ENCODE results near the gene AP2A1. TPM values are rescaled to one million over a fixed set of nuclear protein-coding genes. Genes with fewer than 3 reads are reported as not detected.
"Not testable (repeated sequence)": the region's sequence is repeated elsewhere in the genome, so short reads cannot be mapped to it uniquely, and the experiment has no call there.

The AP2A1 gene
- total RNA-seq, 1 donor from 2014 or later: 54.0 TPM

- ATAC-seq: peak; percentile 78
These were observed 46.4 kb downstream of the AP2A1 start, which contains the start of gene FUZ for GRCh38 chr19:49812997-49813861. FUZ (minus strand) TSS chr19:49813292; CDS start chr19:49813106, 186 bp downstream.

DNA sequence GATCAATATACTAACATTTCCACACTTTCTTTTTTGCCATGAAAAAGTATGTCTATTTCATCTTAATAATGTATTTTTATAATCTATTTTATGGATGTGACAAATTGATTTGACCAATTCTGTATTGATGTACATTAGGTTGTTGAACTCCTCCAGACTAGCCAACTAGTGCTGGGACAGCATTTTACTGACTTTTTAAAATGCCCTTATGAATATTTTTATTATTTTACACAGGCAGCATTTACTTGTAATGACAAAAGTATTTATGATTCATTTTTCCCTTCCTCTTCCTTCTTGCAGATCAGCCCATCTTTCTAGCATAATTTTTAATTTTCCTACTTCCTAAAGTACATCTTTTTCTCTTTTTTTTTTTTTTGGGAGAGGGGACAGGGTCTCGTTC, 47.2 kb downstream of the AP2A1 start:
- no peak for ATAC-seq

DNA sequence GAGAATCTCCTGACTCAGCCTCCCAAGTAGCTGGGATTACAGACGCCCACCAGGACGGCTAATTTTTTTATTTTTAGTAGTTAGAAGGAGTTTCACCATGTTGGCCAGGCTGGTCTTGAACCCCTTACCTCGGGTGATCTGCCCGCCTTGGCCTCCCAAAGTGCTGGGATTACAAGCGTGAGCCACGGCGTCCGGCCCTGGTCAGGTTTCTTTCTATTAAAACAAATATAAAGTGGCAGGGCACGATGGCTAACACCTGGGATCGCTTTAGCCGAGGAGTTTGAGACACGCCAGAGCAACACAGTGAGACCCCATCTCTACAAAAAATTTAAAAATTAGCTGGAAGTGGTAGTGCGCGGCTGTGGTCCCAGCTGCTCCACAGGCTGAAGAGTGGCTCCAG, 49.8 kb downstream of the AP2A1 start:
- ATAC-seq: no peak

GRCh38 chr19:49817964-49818648, 51.3 kb downstream of the AP2A1 start, which contains the start of gene MED25:
MED25 (plus strand) TSS chr19:49818289; CDS start chr19:49818342, 53 bp downstream.
- ATAC-seq: peak; percentile 81

DNA sequence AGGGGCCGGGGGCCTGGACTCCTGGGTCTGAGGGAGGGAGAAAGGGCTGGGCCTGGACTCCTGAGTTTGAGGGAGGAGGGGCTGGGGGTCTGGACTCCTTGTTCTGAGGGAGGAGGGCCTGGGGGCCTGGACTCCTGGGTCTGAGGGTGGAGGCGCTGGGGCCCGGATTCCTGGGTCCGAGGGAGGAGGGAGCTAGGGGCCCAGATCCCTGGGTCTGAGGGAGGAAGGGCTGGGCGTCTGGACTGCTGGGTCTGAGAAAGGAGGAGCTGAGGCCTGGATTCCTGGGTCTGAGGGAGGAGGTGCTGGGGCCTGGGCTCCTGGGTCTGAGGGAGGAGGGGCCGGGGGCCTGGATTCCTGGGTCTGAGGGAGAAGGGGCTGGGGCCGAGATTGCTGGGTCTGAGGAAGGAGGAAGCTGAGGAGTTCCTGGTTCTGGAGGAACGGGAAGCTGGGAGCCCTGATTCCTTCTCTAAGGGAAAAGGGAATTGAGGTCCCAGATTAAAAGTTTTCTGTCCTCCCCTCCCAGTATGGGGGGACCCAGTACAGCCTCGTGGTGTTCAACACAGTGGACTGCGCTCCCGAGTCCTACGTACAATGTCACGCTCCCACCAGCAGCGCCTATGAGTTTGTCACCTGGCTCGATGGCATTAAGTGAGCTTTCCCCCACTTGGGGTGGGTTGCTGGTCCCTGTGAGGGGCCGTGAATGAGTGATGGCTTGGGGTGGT, 52.0 kb downstream of the AP2A1 start:
- no peak for ATAC-seq

DNA sequence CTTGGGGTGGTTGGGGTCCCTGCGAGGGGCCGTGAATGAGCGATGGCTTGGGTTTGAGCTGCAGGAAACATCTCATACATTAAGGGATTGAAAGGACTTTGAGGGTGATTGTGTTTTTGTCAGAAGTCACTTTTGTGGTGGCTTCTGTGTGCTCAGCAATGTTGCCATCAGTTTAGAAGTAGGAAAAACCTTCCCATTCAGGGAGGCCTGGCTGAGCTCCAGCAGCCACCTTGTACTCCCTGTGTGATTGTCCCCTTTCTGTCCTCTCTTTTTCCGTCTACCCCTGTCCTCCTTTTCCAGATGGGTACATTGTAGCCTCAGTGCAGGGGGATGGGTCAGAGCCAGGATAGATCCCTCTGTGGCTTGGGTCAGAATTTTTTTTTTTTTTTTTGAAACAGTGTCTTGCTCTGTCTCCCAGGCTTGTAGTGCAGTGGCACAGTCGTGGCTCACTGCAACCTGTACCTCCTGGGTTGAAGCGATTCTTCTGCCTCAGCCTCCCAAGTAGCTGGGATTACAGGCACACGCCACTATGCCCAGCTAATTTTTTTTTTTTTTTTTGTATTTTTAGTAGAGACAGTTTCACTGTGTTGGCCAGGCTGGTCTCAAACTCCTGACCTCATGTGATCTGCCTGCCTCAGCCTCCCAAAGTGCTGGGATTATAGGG, 52.8 kb downstream of the AP2A1 start:
- not testable (repeated sequence) for ATAC-seq

- no peak for ATAC-seq
These were observed 53.3 kb downstream of the AP2A1 start for GRCh38 chr19:49820125-49820524.

DNA sequence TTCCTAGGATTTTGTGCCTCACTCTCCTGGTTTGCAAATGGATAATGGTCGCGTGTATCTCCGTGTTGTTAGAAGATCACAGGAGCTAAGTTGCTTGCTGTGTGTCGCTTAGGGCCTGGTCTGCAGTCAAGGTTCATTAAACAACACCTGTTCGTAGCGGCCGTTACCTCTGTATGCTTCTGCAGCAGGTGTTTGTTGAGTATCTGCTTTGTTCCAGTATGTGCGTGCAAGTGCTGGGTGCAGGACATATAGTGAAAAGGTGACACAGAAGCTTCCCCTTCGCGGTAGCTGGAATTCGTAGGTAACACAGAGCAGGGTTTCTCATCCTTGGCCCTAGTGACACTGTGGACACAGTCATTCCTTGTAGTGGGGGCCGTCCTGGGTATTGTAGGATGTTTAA, 56.7 kb downstream of the AP2A1 start:
- no peak for ATAC-seq

- ATAC-seq: no peak
These were observed 57.9 kb downstream of the AP2A1 start for GRCh38 chr19:49824662-49825061.

- ATAC-seq: no peak
These were observed 60.2 kb downstream of the AP2A1 start for GRCh38 chr19:49827034-49827433.

DNA sequence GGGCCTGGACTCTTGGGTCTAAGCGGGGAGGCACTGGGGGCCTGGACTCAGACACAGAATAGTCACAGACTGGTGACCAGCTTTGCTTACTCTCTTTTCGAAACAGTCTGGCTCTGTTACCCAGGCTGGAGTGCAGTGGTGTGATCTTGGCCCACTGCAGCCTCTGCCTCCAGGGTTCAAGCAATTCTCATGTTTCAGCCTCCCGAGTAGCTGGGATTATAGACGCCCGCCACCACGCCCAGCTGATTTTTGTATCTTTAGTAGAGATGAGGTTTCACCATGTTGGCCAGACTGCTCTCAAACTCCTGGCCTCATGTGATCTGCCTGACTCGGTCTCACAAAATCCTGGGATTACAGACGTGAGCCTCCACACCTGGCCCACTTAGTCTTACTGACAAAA, 62.4 kb downstream of the AP2A1 start:
- ATAC-seq: no peak

- ATAC-seq: no peak
These were observed 62.9 kb downstream of the AP2A1 start for GRCh38 chr19:49829721-49830120.

DNA sequence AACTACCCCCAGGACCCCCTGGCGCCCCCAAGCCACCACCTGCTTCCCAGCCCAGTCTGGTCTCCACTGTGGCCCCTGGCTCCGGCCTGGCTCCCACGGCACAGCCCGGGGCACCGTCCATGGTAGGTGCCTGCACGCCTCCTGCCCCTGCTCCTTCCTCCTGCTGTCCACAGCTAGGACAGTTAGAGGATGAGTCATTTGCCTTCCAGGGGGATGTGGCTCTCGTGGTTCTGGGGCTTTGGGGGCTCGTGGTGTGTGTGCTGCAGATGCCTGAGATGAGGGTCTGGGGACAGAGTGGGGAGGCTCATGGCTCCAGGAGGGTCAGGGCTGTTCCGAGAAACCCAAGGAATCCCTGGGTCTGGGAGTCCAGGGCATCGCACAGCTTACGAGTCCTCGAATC, 64.0 kb downstream of the AP2A1 start:
- no peak for ATAC-seq

- no peak for ATAC-seq
These were observed 64.8 kb downstream of the AP2A1 start for GRCh38 chr19:49831592-49831991.

- no peak for ATAC-seq
These were observed 65.8 kb downstream of the AP2A1 start for GRCh38 chr19:49832556-49832955.

DNA sequence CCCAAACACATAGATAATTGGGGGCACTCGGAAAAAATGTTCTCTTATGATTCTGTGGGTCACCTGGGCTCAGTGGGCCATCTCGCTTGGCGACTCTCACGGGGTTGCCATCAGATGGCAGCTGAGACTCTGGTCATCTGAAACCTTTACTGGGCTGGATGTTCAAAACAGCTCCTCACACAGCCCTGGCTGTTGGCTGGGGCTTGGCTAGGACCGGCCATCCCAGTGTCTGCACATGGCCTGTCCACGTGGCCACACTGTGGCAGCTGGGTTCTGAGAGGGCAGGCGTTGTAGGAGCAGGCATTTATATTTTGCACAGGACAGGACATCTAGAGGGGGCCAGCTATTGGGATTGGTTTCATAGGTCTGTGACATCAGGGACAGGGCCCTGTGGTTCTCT, 66.8 kb downstream of the AP2A1 start:
- ATAC-seq: no peak

DNA sequence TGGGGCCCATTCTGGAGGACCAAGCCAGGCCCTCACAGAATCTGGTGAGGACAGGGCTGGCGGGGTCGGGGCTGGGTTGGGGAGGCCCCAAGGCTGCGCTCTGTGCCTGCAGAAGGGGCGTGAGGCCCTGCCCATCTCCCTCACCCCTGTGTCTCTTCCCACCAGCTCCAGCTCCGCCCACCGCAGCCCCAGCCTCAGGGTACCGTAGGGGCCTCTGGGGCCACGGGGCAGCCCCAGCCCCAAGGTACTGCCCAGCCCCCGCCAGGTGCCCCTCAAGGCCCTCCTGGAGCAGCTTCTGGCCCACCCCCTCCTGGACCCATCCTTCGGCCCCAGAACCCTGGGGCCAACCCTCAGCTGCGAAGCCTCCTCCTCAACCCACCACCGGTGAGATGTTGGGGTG, 68.8 kb downstream of the AP2A1 start:
- no peak for ATAC-seq

DNA sequence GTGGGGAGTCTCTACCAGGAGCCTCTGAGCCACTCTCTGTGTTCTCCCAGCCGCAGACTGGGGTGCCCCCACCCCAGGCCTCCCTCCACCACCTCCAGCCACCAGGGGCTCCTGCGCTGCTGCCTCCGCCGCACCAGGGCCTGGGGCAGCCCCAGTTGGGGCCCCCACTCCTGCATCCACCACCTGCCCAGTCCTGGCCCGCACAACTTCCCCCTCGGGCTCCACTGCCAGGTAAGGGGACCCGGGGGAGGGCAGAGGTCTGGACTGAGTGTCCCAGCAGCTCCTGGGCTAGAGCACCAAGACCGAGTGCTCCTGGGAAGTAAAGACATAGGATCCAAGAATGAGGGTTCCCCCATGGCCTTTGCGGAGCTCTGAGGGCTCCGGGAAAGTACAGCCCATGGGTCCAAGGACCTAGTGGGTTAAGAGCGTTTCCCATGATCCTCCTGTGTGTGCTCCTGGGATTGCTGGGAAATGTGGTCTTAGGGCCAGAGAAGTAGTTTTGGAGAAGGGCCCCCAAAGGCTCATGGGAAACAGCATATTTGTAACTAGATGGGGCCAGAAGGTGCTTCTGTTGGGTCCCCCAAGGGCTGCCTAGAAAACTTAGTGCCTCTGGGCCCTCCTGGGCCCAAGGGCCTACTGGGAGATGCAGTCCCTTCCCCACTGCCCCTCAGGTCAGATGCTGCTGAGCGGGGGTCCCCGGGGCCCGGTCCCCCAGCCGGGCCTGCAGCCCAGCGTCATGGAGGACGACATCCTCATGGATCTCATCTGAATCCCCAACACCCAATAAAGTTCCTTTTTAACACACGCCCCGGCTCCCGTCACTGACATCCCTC, 69.6 kb downstream of the AP2A1 start:
- no peak for ATAC-seq

DNA sequence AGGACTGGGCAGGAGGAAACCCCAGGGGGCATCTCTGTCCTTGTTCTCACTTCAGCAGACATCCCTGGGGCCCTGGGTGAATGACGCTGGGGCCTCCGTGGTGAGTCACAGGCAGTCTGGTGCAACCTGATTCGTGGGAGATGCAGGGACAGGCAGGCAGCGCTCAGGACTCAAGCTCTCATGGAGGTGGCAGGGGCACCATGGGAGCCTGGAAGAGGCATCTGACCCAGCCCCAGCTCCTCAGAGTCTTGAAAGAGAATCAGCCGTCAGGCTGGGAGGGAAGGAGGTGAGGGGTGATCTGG, 70.2 kb downstream of the AP2A1 start:
- ATAC-seq: no peak

GRCh38 chr19:49837425-49837824, 70.6 kb downstream of the AP2A1 start:
- no peak for ATAC-seq

DNA sequence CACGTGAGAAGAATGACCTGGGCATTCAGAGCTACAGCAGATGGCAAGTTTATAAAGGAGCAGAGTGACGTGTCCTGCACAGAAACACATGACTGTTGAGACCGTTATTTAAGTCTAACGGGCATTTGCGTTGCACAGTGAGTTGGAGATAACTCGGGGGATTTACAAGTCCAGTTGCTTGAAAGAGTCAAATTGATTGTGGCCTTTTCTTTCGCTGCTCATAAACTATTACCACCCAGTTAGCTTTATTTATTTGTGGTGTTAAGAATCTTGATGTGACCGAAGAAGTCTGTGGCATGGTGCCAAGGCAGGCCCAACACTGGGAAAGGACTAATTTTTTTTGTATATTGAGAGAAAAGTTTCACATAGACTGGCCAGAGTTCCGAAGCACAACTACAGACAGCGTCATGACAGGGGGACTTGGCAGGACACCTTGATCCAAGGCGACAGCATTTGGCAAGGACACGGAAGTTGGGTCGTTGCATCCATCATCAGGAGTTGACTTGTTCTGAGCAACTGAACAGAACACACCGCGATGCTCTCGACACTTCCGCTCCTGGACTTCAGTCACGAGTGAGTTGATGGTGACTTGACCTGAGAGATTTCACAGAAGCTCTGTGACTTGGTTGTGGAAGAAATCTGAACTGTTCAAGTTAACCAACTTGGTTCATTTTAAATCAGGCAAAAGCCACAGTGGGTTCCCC, 72.2 kb downstream of the AP2A1 start:
- no peak for ATAC-seq
